ENCODE measurements around the gene C11orf21. TPM values are rescaled to one million over a fixed set of nuclear protein-coding genes. Genes with fewer than 3 reads are reported as not detected.

C11orf21 gene
- total RNA-seq, 1 donor from 2014 or later, result 0.08 TPM

GRCh38 chr11:2258501-2259465, 42.9 kb downstream of the C11orf21 start:
- no peak for ATAC-seq

DNA sequence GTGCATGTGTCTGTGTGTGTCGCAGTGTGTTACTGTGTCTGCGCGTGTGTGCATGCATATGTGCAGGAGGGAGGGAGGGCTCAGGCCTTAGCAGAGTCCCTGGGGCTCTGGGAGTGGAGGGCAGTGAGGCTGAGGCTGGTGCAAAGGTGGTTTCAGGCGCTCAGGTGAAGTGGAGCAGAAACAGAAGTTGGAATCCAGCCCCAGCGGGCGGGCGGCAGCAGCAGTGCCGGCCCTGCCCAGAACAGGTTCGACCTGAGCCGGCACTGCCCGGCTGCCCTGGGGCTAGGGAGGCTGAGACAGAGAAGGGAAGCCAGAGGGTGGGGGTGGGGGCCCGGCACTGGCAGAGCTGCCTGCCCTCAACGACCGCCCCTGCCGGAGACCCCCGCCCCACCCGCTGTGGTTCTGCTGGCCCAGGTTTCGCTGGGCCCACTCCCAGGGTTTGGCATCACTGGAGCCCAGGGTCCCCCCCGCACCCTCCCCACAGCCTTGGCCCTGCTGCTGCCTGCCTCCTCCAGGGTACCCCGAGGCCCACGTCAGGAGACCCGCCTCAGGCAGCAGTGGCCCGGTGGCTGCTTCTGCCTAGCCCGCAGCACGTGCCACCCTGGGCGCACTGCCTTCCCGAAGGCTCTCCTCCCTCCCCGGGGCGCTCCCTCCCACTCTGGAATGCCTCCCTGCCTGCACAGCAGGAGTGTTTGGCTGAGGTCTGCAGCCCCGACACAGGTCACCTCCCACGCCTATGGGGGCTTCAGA, 44.6 kb downstream of the C11orf21 start:
- peak; percentile 95 for ATAC-seq

- peak; percentile 86 for ATAC-seq
These were observed 45.3 kb downstream of the C11orf21 start for GRCh38 chr11:2256293-2256913.

- ATAC-seq, result no peak
These were observed 49.7 kb downstream of the C11orf21 start for GRCh38 chr11:2252018-2252417.

- ATAC-seq, result peak; percentile 23
These were observed 50.6 kb downstream of the C11orf21 start for GRCh38 chr11:2251138-2251537.

- no peak for ATAC-seq
These were observed 51.2 kb downstream of the C11orf21 start for GRCh38 chr11:2250485-2250884.

DNA sequence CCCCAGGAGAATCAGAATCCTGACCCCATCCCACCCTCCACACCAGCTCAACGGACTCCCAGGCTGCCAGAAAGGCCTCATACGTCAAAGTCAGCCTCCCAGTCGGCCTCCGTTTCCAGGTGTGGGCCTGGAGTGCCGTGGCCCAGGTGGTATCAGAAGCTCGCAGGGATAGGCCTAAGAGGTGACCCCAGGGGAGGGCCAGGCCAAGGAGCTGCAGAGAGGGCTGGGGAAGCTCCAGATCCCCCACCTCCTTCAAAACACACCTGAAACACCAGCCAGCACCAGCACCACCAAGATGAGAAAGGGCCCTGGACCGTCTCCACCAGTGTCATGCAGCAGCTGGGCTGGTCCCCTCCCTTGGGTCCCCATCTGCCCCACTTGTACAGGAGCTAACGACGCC, 51.7 kb downstream of the C11orf21 start:
- ATAC-seq, result no peak

- ATAC-seq, result no peak
These were observed 52.4 kb downstream of the C11orf21 start for GRCh38 chr11:2249189-2249916.

- ATAC-seq, result no peak
These were observed 53.0 kb downstream of the C11orf21 start for GRCh38 chr11:2248762-2249161.

DNA sequence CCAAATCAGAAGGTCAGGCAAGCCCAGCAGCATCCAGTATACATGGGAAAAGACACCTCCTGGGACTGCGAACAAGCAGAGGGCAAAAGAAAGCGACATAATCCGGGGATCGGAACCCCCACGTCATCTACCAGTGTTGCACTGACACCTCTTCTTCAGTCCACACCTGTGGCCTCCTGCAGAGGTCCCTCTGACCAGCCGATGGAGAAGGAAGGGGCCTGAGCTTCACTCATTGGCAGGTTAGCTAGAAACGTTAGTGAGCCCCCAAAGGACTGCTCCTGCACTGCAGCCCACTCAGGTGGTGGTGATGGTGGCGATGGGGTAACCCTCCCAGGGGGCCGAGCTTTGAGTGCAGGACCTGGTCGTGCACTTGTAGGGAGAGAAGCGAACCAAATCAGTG, 53.5 kb downstream of the C11orf21 start:
- no peak for ATAC-seq

DNA sequence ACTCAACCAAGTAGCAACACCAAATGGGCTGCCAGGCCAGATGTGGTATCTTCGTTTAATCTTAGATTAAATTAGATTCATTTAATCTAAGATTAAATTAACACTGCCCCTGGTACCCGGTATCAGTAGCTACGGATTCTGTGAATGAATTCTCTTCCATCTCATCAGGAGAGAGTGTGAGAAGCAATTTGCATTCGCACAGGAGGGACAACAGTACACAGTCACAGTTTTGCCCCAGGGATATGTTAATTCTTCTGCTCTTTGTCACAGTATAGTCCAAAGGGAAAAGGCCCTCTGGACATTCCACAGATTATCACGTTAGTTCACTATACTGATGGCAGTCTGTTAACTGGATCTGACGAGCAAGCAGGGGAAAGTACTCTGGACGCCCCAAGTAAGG, 54.2 kb downstream of the C11orf21 start:
- ATAC-seq, result no peak

Other genes starting within 250 kb of the C11orf21 start
- gene IGF2, start 162.5 kb downstream of the C11orf21 start, total RNA-seq, result 1.6 TPM
- not detected for gene INS, start 140.7 kb downstream of the C11orf21 start, total RNA-seq
- 0.40 TPM for gene TH, start 130.1 kb downstream of the C11orf21 start, total RNA-seq
- 2.0 TPM for gene ASCL2, start 31.3 kb downstream of the C11orf21 start, total RNA-seq
- not detected for gene TSPAN32, start 95 bp upstream of the C11orf21 start, total RNA-seq
- gene CD81, start 75.4 kb upstream of the C11orf21 start, total RNA-seq, result 150 TPM
- 36.7 TPM for gene TSSC4, start 98.8 kb upstream of the C11orf21 start, total RNA-seq
- not detected for gene TRPM5, start 142.6 kb upstream of the C11orf21 start, total RNA-seq
- gene KCNQ1, start 143.1 kb upstream of the C11orf21 start, total RNA-seq, result 1.6 TPM